H1 (cell line): ENCODE results near the gene DPYD. TPM values are rescaled to one million over a fixed set of nuclear protein-coding genes. Genes with fewer than 3 reads are reported as not detected.

Source experiments
- CTCF ChIA-PET: fragments of 300-600 bp; sonication (Branson Sonifier 250); formaldehyde crosslinking; loops from one replicate; lab custom pipeline; 2021; ENCODE audit not compliant: partially characterized antibody; lab: Charles Lee
- POLR2A ChIA-PET: fragments of 300-600 bp; sonication (Branson Sonifier 250); formaldehyde crosslinking; loops from one replicate; lab custom pipeline; 2021; ENCODE audit warnings: inconsistent platforms; ENCODE audit not compliant: partially characterized antibody; lab: Charles Lee
- DNase-seq, 2 experiments: peaks; one replicate each; pipeline versions ENCODE4 v3.0.0 to v3.0.0-alpha.2; 2010 to 2022; ENCODE audit warnings: low spot score in 2 of 2, low read depth in 1 of 2, mixed read lengths in 1 of 2
- FAIRE-seq: peaks from 2 replicates; lab custom pipeline; 2011; peaks lifted over from hg19 to GRCh38; lab: Jason Lieb, UNC
- H2AFZ ChIP-seq: 2 replicates; pipeline ENCODE4 v1.8.1; 2012; ENCODE audit warnings: low read length, inconsistent platforms
- H2AK5ac ChIP-seq: 2 replicates; pipeline ENCODE4 v1.6.1; 2013; ENCODE audit warnings: low read depth, low read length
- H2BK120ac ChIP-seq: replicated peaks from 2 replicates; pipeline ENCODE3; 2013; ENCODE audit warnings: low read depth, low read length, inconsistent platforms
- H2BK12ac ChIP-seq: 2 replicates; pipeline ENCODE4 v1.6.1; 2013; ENCODE audit warnings: low read depth, low read length
- H2BK15ac ChIP-seq: 2 replicates; pipeline ENCODE4 v1.6.1; 2013; ENCODE audit warnings: low read length
- H2BK20ac ChIP-seq: 2 replicates; pipeline ENCODE4 v1.6.1; 2013; ENCODE audit warnings: low read length
- H2BK5ac ChIP-seq: 2 replicates; pipeline ENCODE4 v1.6.1; 2013; ENCODE audit warnings: low read depth, low read length
- H3K14ac ChIP-seq: 2 replicates; pipeline ENCODE4 v1.6.1; 2013; ENCODE audit warnings: inconsistent platforms; ENCODE audit not compliant: insufficient read length
- H3K18ac ChIP-seq: 2 replicates; pipeline ENCODE4 v1.6.1; 2013; ENCODE audit warnings: low read length; ENCODE audit errors: extremely low read depth
- H3K23ac ChIP-seq: 2 replicates; pipeline ENCODE4 v1.6.1; 2013; ENCODE audit warnings: inconsistent platforms; ENCODE audit not compliant: insufficient read length
- H3K23me2 ChIP-seq: 2 replicates; pipeline ENCODE4 v1.6.1; 2013; ENCODE audit warnings: low read depth, low read length
- H3K27ac ChIP-seq: 2 replicates; pipeline ENCODE4 v1.6.1; 2011; ENCODE audit warnings: low read depth, low read length, inconsistent platforms
- H3K27me3 ChIP-seq, 4 experiments: replicated peaks in 1 of 4; 1 replicate in 1 of 4; 2 replicates in 3 of 4; pipeline versions ENCODE4 v1.6.1 to v1.8.1; 2011 to 2013; ENCODE audit warnings: low read length in 3 of 4, mild to moderate bottlenecking in 3 of 4, inconsistent platforms in 2 of 4, mixed read lengths in 2 of 4, moderate library complexity in 1 of 4; ENCODE audit not compliant: control insufficient read depth in 3 of 4, insufficient read depth in 3 of 4; ENCODE audit errors: extremely low read depth in 1 of 4
- H3K36me3 ChIP-seq, 4 experiments: 2 replicates each; pipeline versions ENCODE4 v1.6.1 to v1.8.1; 2011 to 2013; ENCODE audit warnings: mild to moderate bottlenecking in 4 of 4, low read length in 3 of 4, moderate library complexity in 2 of 4, control low read depth in 1 of 4, inconsistent platforms in 1 of 4; ENCODE audit not compliant: insufficient read depth in 4 of 4, control insufficient read depth in 2 of 4
- H3K4ac ChIP-seq: replicated peaks from 2 replicates; pipeline ENCODE3; 2013; ENCODE audit warnings: low read length, low read depth, mixed read lengths, inconsistent platforms; ENCODE audit not compliant: insufficient read length
- H3K4me1 ChIP-seq, 4 experiments: replicated peaks in 1 of 4; 1 replicate in 1 of 4; 2 replicates in 3 of 4; pipeline versions ENCODE4 v1.6.1 to v1.8.1; 2011 to 2013; ENCODE audit warnings: low read length in 3 of 4, inconsistent platforms in 2 of 4, mixed read lengths in 1 of 4; ENCODE audit not compliant: insufficient read depth in 4 of 4, control insufficient read depth in 3 of 4
- H3K4me2 ChIP-seq, 2 experiments: 2 replicates each; pipeline versions ENCODE4 v1.6.1 to v1.8.1; 2011 to 2013; ENCODE audit warnings: low read depth in 2 of 2, low read length in 2 of 2, control low read depth in 1 of 2, inconsistent platforms in 1 of 2, mild to moderate bottlenecking in 1 of 2; ENCODE audit not compliant: insufficient read depth in 1 of 2
- H3K4me3 ChIP-seq, 4 experiments: fragments of 200-600, 300-600 bp in 1 of 4; sonication (generic), shearing (Covaris generic), sonication (Bioruptor Twin) in 1 of 4; 2 replicates each; pipeline versions ENCODE4 v1.5.1 to v1.8.1; 2011 to 2016; ENCODE audit warnings: low read length in 4 of 4, low read depth in 3 of 4, control low read depth in 2 of 4, inconsistent platforms in 2 of 4, mild to moderate bottlenecking in 2 of 4, mixed read lengths in 1 of 4, moderate library complexity in 1 of 4; ENCODE audit not compliant: insufficient read depth in 2 of 4; ENCODE audit errors: extremely low read depth in 1 of 4
- H3K56ac ChIP-seq: replicated peaks from 2 replicates; pipeline ENCODE3; 2013; ENCODE audit warnings: low read depth, mild to moderate bottlenecking, mixed read lengths, low read length, inconsistent platforms; ENCODE audit not compliant: insufficient read length
- H3K79me1 ChIP-seq: 2 replicates; pipeline ENCODE4 v1.6.1; 2013; ENCODE audit warnings: low read depth, low read length, control low read depth
- H3K79me2 ChIP-seq, 2 experiments: 2 replicates each; pipeline versions ENCODE4 v1.6.1 to v1.8.1; 2012 to 2013; ENCODE audit warnings: low read length in 2 of 2, mild to moderate bottlenecking in 2 of 2, inconsistent platforms in 1 of 2; ENCODE audit not compliant: insufficient read depth in 2 of 2, control insufficient read depth in 1 of 2
- H3K9ac ChIP-seq, 4 experiments: replicated peaks in 1 of 4; 1 replicate in 1 of 4; 2 replicates in 3 of 4; pipeline versions ENCODE4 v1.6.1 to v1.8.1; 2011 to 2013; ENCODE audit warnings: low read depth in 3 of 4, low read length in 3 of 4, control low read depth in 2 of 4, mild to moderate bottlenecking in 2 of 4, moderate library complexity in 2 of 4, inconsistent platforms in 1 of 4; ENCODE audit errors: extremely low read depth in 1 of 4
- H3K9me3 ChIP-seq, 2 experiments: 2 replicates each; pipeline versions ENCODE4 v1.6.1 to v1.8.1; 2012 to 2013; ENCODE audit warnings: mild to moderate bottlenecking in 2 of 2, moderate library complexity in 2 of 2, control low read depth in 1 of 2, inconsistent platforms in 1 of 2, low read depth in 1 of 2, low read length in 1 of 2, mixed read lengths in 1 of 2; ENCODE audit not compliant: insufficient read depth in 2 of 2
- H4K20me1 ChIP-seq, 2 experiments: replicated peaks in 1 of 2; 2 replicates each; pipeline versions ENCODE3 to v1.8.1; 2011 to 2013; ENCODE audit warnings: inconsistent platforms in 2 of 2, low read length in 2 of 2, mild to moderate bottlenecking in 1 of 2; ENCODE audit not compliant: insufficient read depth in 2 of 2, control insufficient read depth in 1 of 2
- H4K5ac ChIP-seq: 2 replicates; pipeline ENCODE4 v1.6.1; 2013; ENCODE audit warnings: low read length, low read depth, mixed read lengths, inconsistent platforms; ENCODE audit not compliant: insufficient read length
- H4K8ac ChIP-seq: 2 replicates; pipeline ENCODE4 v1.8.0; 2013; ENCODE audit warnings: mild to moderate bottlenecking, moderate library complexity, low read length, inconsistent platforms; ENCODE audit not compliant: insufficient read depth; ENCODE audit errors: extremely low read depth
- H4K91ac ChIP-seq: replicated peaks from 2 replicates; pipeline ENCODE3; 2013; ENCODE audit warnings: low read length, mixed read lengths, inconsistent platforms; ENCODE audit not compliant: insufficient read length
- BACH1 ChIP-seq: IDR thresholded peaks from 2 replicates; pipeline ENCODE4 v1.6.1; 2012; ENCODE audit warnings: low read length, improper control_type of control experiment
- BRCA1 ChIP-seq: IDR thresholded peaks from 2 replicates; pipeline ENCODE4 v1.6.1; 2012; ENCODE audit warnings: low read depth, low read length, improper control_type of control experiment
- CHD2 ChIP-seq: IDR thresholded peaks from 2 replicates; pipeline ENCODE4 v1.6.1; 2012; ENCODE audit warnings: low read length, improper control_type of control experiment
- HDAC6 ChIP-seq: IDR thresholded peaks from one replicate; pipeline ENCODE4 v1.7.1; 2012; ENCODE audit warnings: low read depth, mild to moderate bottlenecking, inconsistent platforms, low read length, moderate library complexity
- JUN ChIP-seq: IDR thresholded peaks from 2 replicates; pipeline ENCODE4 v1.6.1; 2011; ENCODE audit warnings: low read depth, mild to moderate bottlenecking, improper control_type of control experiment, low read length
- SRF ChIP-seq: IDR thresholded peaks from 2 replicates; pipeline ENCODE4 v1.6.1; 2011; ENCODE audit warnings: mild to moderate bottlenecking, low read depth, low read length, moderate library complexity
- TBP ChIP-seq: IDR thresholded peaks from 2 replicates; pipeline ENCODE4 v1.6.1; 2011; ENCODE audit warnings: low read depth, low read length, improper control_type of control experiment
- YY1 ChIP-seq: IDR thresholded peaks from 2 replicates; pipeline ENCODE4 v1.6.1; 2011; ENCODE audit warnings: low read depth, mild to moderate bottlenecking, low read length
- WGBS, 2 experiments: shearing (Covaris generic) in 1 of 2; methylation state at CpG; one replicate each; pipeline versions ENCODE4 v1.1.6 to v1.1.7; 2013 to 2015; ENCODE audit warnings: low lambda C conversion rate in 2 of 2, mixed read lengths in 2 of 2, inconsistent platforms in 1 of 2, low coverage in 1 of 2, missing lambda C conversion rate in 1 of 2; ENCODE audit not compliant: insufficient replicate concordance in 2 of 2, insufficient coverage in 1 of 2, insufficient read length in 1 of 2; ENCODE audit errors: extremely low coverage in 1 of 2, missing lambda C conversion rate in 1 of 2; 5-methylcytosine and 5-hydroxymethylcytosine counted together
- polyA plus RNA-seq, 7 experiments: library from polyadenylated mRNA; depleted of rRNA in 3 of 7; stranded (reverse) in 5 of 7; unstranded in 2 of 7; fragments of >200 nt in 5 of 7; fragments of 200-250 nt in 2 of 7; gene quantifications; 1 replicate in 5 of 7; 2 replicates in 1 of 7; 4 replicates in 1 of 7; pipeline versions ENCODE4 v1.2.1 to v1.2.3, GENCODE V29; 2011 to 2013; ENCODE audit warnings: missing spikeins in 2 of 7, mixed read lengths in 2 of 7
- total RNA-seq: library from RNA; stranded (reverse); fragmentation: NEBNext Ultra II Directional; extraction: Animal tissue kit (Norgen Biotek cat#: 25700); gene quantifications from 2 replicates; pipeline ENCODE4 v1.2.1, GENCODE V29; 2021

Gene DPYD
- total and polyA plus RNA-seq, 2 of the 8 experiments (the other 6 are each of a cell fraction or from before 2014, with no cell fraction given) = 0.29 to 0.73 TPM

GRCh38 chr1:97712980-97713379, 207.9 kb downstream of the DPYD start:
- Histone ChIP-seq H3K18ac (no peak overlapping the region), H4K20me1 (no peaks in the 10 kb centered on the region), H3K27ac (no peak overlapping the region), H2AFZ (no peak overlapping the region), H3K4ac (no peak overlapping the region), H4K5ac (no peak overlapping the region), H3K36me3 (no peaks in the 10 kb centered on the region), H3K4me3 (no peak overlapping the region), H3K9ac (no peak overlapping the region), H3K4me1 (no peaks in the 10 kb centered on the region), H2BK12ac (no peak overlapping the region), H3K4me2 (no peak overlapping the region), H3K56ac (no peak overlapping the region), H3K14ac (no peak overlapping the region), H3K23me2 (no peaks in the 10 kb centered on the region), H2BK15ac (no peak overlapping the region), H3K27me3 (no peaks in the 10 kb centered on the region), H2BK5ac (no peak overlapping the region), H3K23ac (no peak overlapping the region), H3K9me3 (no peaks in the 10 kb centered on the region), H2BK20ac (no peak overlapping the region), H2AK5ac (no peak overlapping the region), H4K8ac (no peak overlapping the region), H3K79me2 (no peaks in the 10 kb centered on the region), H3K79me1 (no peaks in the 10 kb centered on the region), H4K91ac (no peak overlapping the region), H2BK120ac (no peak overlapping the region)
- TF ChIP-seq YY1 (no peak), BACH1 (no peak), JUN (no peak), BRCA1 (no peak), TBP (no peak), HDAC6 (no peak), SRF (no peak), CHD2 (no peak)
- 91% methylated on average over 5 of the region's 5 CpGs; no CpG with 5 or more reads in 1 of the 2 experiments for WGBS, 2 experiments
- no peak for DNase-seq
- CTCF ChIA-PET = no interaction called here
- POLR2A ChIA-PET = no interaction called here
- no peak for FAIRE-seq
